NCI-H446 treated with DMSO at 0.1 percent for 48 hours (cell line): ENCODE measurements around the gene INPP5D.
"Not testable (repeated sequence)": the region's sequence is repeated elsewhere in the genome, so short reads cannot be mapped to it uniquely, and the experiment has no call there.

Source experiments
- DNase-seq: peaks from one replicate; lab custom pipeline; 2025; lab: John Stamatoyannopoulos, UW

The INPP5D gene

GRCh38 chr2:233178994-233179847 is 119.1 kb downstream of the INPP5D start:
- peak; percentile 21 for DNase-seq

GRCh38 chr2:233179848-233180366 is 119.8 kb downstream of the INPP5D start:
- no peak for DNase-seq

GRCh38 chr2:233183869-233184418 is 123.8 kb downstream of the INPP5D start:
- DNase-seq: no peak

GRCh38 chr2:233184669-233185068 is 124.5 kb downstream of the INPP5D start:
- DNase-seq: no peak

- no peak for DNase-seq
Observed at GRCh38 chr2:233185330-233185729, 125.2 kb downstream of the INPP5D start.

GRCh38 chr2:233185963-233186362 is 125.8 kb downstream of the INPP5D start:
- no peak for DNase-seq

GRCh38 chr2:233186851-233187250 is 126.7 kb downstream of the INPP5D start:
- no peak for DNase-seq

GRCh38 chr2:233189025-233189424 is 128.9 kb downstream of the INPP5D start:
- no peak for DNase-seq

GRCh38 chr2:233191016-233191415 is 130.9 kb downstream of the INPP5D start:
- DNase-seq: not testable (repeated sequence)

GRCh38 chr2:233193738-233194137 is 133.6 kb downstream of the INPP5D start:
- DNase-seq: no peak

GRCh38 chr2:233195027-233195426 is 134.9 kb downstream of the INPP5D start:
- DNase-seq: no peak

- DNase-seq: no peak
Observed at GRCh38 chr2:233197022-233197421, 136.9 kb downstream of the INPP5D start.

GRCh38 chr2:233198026-233198425 is 137.9 kb downstream of the INPP5D start:
- DNase-seq: no peak

GRCh38 chr2:233199870-233200269 is 139.7 kb downstream of the INPP5D start:
- DNase-seq: no peak

- not testable (repeated sequence) for DNase-seq
Observed at GRCh38 chr2:233200790-233201189, 140.6 kb downstream of the INPP5D start.

- no peak for DNase-seq
Observed at GRCh38 chr2:233201258-233202013, 141.3 kb downstream of the INPP5D start.

- no peak for DNase-seq
Observed at GRCh38 chr2:233202531-233202944, 142.4 kb downstream of the INPP5D start.

GRCh38 chr2:233203060-233203459 is 142.9 kb downstream of the INPP5D start:
- no peak for DNase-seq

GRCh38 chr2:233204286-233204936 is 144.3 kb downstream of the INPP5D start:
- no peak for DNase-seq

GRCh38 chr2:233208382-233209116 is 148.4 kb downstream of the INPP5D start:
- no peak for DNase-seq

- no peak for DNase-seq
Observed at GRCh38 chr2:233209117-233209532, 149.0 kb downstream of the INPP5D start.
